Activated CD4-positive, CD25-positive, alpha-beta regulatory T cell (primary cell): ENCODE results near the gene CCDC71L.

Source experiments
- DNase-seq, 4 experiments: peaks; one replicate each; lab custom pipeline; 2025; lab: John Stamatoyannopoulos, UW

The CCDC71L gene

GRCh38 chr7:106659166-106659962 is 1.6 kb downstream of the CCDC71L start:
- DNase-seq, result no peak

- DNase-seq, result no peak
Observed at GRCh38 chr7:106658316-106659165, 2.4 kb downstream of the CCDC71L start.

- no peak for DNase-seq
Observed at GRCh38 chr7:106657085-106657991, 3.6 kb downstream of the CCDC71L start.

GRCh38 chr7:106655703-106656498 is 5.1 kb downstream of the CCDC71L start:
- no peak for DNase-seq

GRCh38 chr7:106653488-106653887 is 7.5 kb downstream of the CCDC71L start:
- no peak for DNase-seq

GRCh38 chr7:106652909-106653308 is 8.0 kb downstream of the CCDC71L start:
- DNase-seq, result no peak

- DNase-seq, result no peak
Observed at GRCh38 chr7:106652092-106652491, 8.9 kb downstream of the CCDC71L start.

- no peak for DNase-seq
Observed at GRCh38 chr7:106646256-106646655, 14.7 kb downstream of the CCDC71L start.

GRCh38 chr7:106644999-106645398 is 16.0 kb downstream of the CCDC71L start:
- no peak for DNase-seq

- no peak for DNase-seq
Observed at GRCh38 chr7:106643216-106644000, 17.6 kb downstream of the CCDC71L start.

- DNase-seq, result no peak
Observed at GRCh38 chr7:106641416-106641815, 19.5 kb downstream of the CCDC71L start.

GRCh38 chr7:106640368-106641141 is 20.4 kb downstream of the CCDC71L start:
- DNase-seq, result no peak

GRCh38 chr7:106639476-106640334 is 21.3 kb downstream of the CCDC71L start:
- no peak for DNase-seq

- DNase-seq, result no peak
Observed at GRCh38 chr7:106635411-106635810, 25.5 kb downstream of the CCDC71L start.

- no peak for DNase-seq
Observed at GRCh38 chr7:106634958-106635357, 26.0 kb downstream of the CCDC71L start.

- no peak for DNase-seq
Observed at GRCh38 chr7:106630648-106631047, 30.3 kb downstream of the CCDC71L start.

- DNase-seq, result no peak
Observed at GRCh38 chr7:106629516-106629915, 31.4 kb downstream of the CCDC71L start.

GRCh38 chr7:106626376-106627164 is 34.4 kb downstream of the CCDC71L start:
- DNase-seq, result no peak
